ENCODE measurements around the gene SETD5.

DNA sequence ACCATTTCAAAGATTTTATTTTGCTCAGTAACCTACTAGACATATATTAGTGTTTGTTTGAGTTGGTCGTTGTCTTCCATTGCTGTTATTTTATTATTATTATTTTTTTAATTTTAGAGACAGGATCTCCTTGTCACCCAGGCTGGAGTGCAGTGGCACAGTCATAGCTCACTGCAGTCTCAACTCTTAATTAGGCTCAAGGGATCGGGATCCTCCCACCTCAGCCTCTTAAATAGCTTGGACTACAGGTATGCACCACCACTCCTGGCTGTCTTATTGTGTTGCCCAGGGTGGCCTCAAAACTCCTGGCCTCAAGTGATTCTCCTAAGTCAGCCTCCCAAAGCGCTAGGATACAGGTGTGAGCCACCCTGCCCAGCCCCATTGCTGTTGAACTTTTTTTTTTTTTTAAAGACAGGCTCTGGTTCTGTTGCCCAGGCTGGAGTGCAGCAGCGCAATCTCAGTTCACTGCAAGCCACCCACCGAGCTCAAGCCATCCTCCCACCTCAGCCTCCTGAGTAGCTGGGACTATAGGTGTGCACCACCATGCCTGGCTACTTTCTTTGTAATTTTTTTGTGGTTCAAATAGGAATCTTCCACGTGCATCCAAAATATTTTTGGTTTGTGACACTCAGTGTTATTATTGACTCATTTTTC is 18.2 kb downstream of the SETD5 start:
- TF ChIP-seq, protein P1, sequence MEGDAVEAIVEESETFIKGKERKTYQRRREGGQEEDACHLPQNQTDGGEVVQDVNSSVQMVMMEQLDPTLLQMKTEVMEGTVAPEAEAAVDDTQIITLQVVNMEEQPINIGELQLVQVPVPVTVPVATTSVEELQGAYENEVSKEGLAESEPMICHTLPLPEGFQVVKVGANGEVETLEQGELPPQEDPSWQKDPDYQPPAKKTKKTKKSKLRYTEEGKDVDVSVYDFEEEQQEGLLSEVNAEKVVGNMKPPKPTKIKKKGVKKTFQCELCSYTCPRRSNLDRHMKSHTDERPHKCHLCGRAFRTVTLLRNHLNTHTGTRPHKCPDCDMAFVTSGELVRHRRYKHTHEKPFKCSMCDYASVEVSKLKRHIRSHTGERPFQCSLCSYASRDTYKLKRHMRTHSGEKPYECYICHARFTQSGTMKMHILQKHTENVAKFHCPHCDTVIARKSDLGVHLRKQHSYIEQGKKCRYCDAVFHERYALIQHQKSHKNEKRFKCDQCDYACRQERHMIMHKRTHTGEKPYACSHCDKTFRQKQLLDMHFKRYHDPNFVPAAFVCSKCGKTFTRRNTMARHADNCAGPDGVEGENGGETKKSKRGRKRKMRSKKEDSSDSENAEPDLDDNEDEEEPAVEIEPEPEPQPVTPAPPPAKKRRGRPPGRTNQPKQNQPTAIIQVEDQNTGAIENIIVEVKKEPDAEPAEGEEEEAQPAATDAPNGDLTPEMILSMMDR (IDR thresholded peaks at IDR 0.05), result no peak
- TF ChIP-seq EP300 (IDR thresholded peaks at IDR 0.05), result no peak
- no peak for TF ChIP-seq POLR2AphosphoS5 (IDR thresholded peaks at IDR 0.05)
